ENCODE results near the gene PPARA.

Gene PPARA

DNA sequence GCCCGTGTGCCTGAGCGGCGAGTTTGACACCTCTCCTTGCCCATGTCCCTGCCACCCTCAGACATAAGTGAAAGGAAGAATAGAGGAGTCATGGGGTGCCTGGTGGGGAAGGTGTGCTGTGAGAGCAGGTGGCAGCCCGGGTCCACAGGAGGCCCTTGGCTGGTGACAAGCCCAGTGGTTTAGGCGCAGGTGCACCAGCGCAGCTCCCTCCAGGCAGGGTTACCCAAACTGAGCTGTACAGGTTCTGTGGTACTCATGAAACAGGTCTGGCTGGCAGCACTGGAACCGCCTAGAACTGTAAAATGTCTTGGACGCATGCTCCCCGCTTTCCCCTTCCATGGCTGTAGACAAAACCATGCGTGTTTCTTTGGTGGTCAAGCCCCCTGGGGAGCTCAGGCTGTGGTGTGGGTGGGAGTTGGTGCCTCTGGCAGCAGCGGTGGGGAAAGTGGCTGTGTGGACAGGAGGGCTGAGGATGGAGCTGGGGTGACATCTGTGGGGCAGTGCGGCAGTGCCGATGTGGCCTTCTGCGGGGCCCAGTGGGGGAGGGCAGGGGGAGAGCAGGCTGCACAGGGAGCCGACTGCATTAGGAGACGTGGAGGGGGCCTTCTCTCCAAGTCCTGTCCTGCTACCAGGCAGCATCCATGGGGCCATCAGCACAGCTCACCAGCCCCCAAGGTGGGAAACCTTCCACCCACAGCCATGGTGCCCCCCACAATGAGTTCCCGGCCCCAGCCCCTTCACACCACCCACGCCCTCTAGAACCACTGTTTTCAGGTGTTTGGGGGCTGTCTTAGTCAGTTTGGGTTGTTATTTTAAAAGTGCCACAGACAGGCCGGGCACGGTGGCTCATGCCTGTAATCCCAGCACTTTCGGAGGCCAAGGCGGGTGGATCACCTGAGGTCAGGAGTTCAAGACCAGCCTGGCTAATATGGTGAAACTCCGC, 140.8 kb downstream of the PPARA start:
- DNase-seq (ENCODE audit: low read depth, low spot score): no peak

DNA sequence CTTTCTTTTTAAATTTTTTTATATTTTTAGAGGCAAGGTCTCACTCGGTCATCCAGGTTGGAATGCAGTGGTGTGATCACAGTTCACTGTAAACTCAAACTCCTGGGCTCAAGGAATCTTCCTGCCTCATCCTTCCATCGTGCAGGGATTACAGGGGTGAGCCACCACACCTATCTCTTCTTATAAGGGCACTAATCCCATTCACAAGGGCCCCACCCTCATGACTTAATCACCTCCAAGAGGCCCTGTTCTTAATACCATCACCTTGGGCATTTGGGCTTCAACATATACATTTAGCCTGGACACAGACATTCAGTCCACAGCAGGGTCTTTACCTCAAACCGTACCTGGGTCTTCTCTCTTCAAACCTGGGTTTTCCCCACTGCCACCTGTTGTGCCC, 141.8 kb downstream of the PPARA start:
- DNase-seq (ENCODE audit: low read depth, low spot score): no peak

GRCh38 chr22:46292732-46293131, 142.4 kb downstream of the PPARA start:
- no peak for DNase-seq (ENCODE audit: low read depth, low spot score)
